ENCODE data around the gene DLX3. TPM values are rescaled to one million over a fixed set of nuclear protein-coding genes. Genes with fewer than 3 reads are reported as not detected.

DLX3 gene
- total RNA-seq, 2 donors from 2014 or later, result 0.36 to 0.68 TPM

DNA sequence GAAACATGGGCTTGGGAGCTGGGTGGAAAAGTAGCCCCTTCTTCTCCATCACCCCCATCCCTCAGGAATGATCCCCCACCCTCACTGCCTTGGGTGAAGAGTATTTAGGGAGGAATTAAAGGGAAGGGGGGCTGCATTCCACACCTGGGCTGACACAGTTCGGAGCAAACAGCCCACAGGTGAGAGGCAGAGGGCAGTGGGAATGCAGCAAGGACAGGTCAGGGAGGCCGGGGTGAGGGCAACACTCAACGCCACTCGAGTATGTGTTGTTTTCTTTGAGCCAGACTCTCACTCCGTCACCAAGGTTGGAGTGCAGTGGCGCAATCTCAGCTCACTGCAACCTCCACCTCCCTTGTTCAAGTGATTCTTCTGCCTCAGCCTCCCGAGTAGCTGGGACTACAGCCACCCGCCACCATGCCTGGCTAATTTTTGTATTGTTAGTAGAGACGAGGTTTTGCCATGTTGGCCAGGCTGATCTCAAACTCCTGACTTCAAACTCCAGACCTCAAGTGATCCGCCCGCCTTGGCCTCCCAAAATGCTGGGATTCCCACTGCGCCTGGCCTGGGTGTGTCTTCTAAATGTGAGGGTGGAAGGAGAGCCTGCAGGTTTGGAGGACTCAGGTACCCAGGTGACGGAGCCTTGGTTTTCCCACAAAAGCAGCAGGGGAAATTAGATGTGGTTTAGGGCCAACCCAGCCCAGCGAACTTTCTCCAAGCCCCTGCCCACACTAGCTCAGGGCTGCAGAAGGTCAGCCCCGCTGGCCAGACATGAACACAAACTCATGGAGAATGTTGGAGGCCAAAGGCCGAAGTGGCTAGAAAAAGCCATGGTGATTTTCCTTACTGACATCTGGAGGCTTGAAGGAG lies 39.7 kb upstream of the DLX3 start:
- Histone ChIP-seq H3K4me1 (replicated peaks) (no peaks in the 10 kb centered on the region), H3K27ac (no peak overlapping the region), H3K36me3 (no peaks in the 10 kb centered on the region), H3K4me3 (no peak overlapping the region), H3K27me3 (replicated peaks; ENCODE audit: insufficient read depth) (no peaks in the 10 kb centered on the region), H3K9me3 (no peaks in the 10 kb centered on the region)
- TF ChIP-seq POLR2A (IDR thresholded peaks at IDR 0.05) (no peak), POLR2AphosphoS5 (IDR thresholded peaks at IDR 0.05) (no peak)
- TF ChIP-seq, protein P1, sequence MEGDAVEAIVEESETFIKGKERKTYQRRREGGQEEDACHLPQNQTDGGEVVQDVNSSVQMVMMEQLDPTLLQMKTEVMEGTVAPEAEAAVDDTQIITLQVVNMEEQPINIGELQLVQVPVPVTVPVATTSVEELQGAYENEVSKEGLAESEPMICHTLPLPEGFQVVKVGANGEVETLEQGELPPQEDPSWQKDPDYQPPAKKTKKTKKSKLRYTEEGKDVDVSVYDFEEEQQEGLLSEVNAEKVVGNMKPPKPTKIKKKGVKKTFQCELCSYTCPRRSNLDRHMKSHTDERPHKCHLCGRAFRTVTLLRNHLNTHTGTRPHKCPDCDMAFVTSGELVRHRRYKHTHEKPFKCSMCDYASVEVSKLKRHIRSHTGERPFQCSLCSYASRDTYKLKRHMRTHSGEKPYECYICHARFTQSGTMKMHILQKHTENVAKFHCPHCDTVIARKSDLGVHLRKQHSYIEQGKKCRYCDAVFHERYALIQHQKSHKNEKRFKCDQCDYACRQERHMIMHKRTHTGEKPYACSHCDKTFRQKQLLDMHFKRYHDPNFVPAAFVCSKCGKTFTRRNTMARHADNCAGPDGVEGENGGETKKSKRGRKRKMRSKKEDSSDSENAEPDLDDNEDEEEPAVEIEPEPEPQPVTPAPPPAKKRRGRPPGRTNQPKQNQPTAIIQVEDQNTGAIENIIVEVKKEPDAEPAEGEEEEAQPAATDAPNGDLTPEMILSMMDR (IDR thresholded peaks at IDR 0.05), result no peak
- intact Hi-C loops (cut with DNase I), result no loop called here
- no peak for DNase-seq (ENCODE audit: low spot score)
- 84% methylated on average over 16 of the region's 16 CpGs for WGBS

DNA sequence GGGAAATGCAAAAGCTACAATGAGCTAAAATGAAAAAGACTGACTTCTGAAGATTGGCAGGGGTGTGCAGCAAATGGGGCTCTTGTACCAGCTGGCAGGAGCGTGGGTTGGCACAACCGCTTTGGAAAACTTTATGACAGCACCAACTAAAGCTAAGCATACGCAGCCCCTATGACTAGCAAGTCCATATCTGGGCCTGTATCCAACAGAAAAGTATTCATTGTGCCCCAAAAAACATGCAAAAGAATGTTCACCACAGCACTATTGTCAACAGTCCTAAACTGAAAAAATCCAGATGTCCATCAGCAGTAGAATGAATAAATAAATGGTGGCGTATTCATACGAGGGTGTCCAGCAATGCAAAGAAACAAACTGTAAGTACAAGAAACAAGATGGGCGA lies 38.3 kb upstream of the DLX3 start:
- H3K27ac ChIP-seq, result no peak overlapping the region
- no peaks in the 10 kb centered on the region for H3K36me3 ChIP-seq
- intact Hi-C loops (cut with DNase I), result no loop called here
- no peaks in the 10 kb centered on the region for H3K9me3 ChIP-seq
- H3K4me1 ChIP-seq (replicated peaks), result no peaks in the 10 kb centered on the region
- no peak for DNase-seq (ENCODE audit: low spot score)
- no peaks in the 10 kb centered on the region for H3K27me3 ChIP-seq (replicated peaks; ENCODE audit: insufficient read depth)
- 54% methylated on average over 6 of the region's 6 CpGs for WGBS
- H3K4me3 ChIP-seq, result no peak overlapping the region
- no peak for TF ChIP-seq POLR2A (IDR thresholded peaks at IDR 0.05)
- TF ChIP-seq POLR2AphosphoS5 (IDR thresholded peaks at IDR 0.05), result no peak
- TF ChIP-seq, protein P1 (IDR thresholded peaks at IDR 0.05), result no peak

DNA sequence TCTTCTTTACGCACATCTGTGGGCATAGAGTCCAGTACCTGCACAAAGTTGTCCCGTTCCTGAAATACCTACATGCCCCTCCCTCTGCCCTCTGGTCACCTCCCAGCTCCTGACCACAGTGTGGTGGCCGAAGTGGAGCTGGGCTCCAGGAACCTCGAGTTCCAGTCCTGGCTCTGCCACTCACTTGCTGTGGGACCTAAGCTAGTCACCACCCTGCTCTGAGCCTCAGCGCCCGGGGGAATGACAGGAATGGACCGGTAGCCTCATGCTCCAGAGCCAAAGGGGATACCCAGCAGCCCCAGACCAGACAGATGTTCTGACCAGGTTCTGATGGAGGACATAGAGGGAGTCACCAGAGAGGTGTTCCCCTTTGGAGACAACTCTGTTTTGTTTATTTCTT lies 34.2 kb upstream of the DLX3 start:
- Histone ChIP-seq H3K27me3 (replicated peaks; ENCODE audit: insufficient read depth) (no peaks in the 10 kb centered on the region), H3K27ac (no peak overlapping the region), H3K36me3 (no peaks in the 10 kb centered on the region), H3K4me3 (no peak overlapping the region), H3K4me1 (replicated peaks) (peaks cover 7% of the 10 kb centered on the region), H3K9me3 (no peaks in the 10 kb centered on the region)
- TF ChIP-seq POLR2A (IDR thresholded peaks at IDR 0.05) (no peak), POLR2AphosphoS5 (IDR thresholded peaks at IDR 0.05) (no peak)
- TF ChIP-seq, protein P1 (IDR thresholded peaks at IDR 0.05), result no peak
- intact Hi-C loops (cut with DNase I), result loop anchor here (5.0 kb wide), 1 partner anchor 33 kb away; no protein-coding TSS in a partner anchor
- no peak for DNase-seq (ENCODE audit: low spot score)
- 94% methylated on average over 7 of the region's 7 CpGs for WGBS

DNA sequence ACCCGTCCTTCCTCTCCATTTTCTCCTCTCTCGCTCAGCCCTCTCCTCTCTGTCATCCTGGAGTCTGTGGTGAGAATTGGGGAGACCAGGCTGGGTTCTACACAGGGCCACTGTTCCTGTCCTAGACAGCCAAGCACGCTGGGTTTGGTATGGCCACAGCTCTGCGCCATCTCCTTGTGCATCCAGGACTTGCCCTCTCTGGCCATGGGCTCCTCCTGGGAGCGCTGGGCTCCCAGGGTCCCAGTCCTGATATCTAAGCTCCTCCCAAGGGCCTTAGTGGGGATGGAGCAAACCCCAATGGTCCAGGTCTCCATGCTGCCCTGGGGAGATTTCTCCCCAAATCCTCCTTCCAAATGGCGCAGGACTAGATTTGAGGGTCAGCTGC lies 33.7 kb upstream of the DLX3 start:
- DNase-seq (ENCODE audit: low spot score), result no peak
- TF ChIP-seq POLR2AphosphoS5 (IDR thresholded peaks at IDR 0.05) (no peak), POLR2A (IDR thresholded peaks at IDR 0.05) (no peak)
- TF ChIP-seq, protein P1 (IDR thresholded peaks at IDR 0.05), result no peak
- Histone ChIP-seq H3K9me3 (no peaks in the 10 kb centered on the region), H3K4me1 (replicated peaks) (peaks cover 7% of the 10 kb centered on the region), H3K36me3 (no peaks in the 10 kb centered on the region), H3K27ac (no peak overlapping the region), H3K4me3 (no peak overlapping the region), H3K27me3 (replicated peaks; ENCODE audit: insufficient read depth) (no peaks in the 10 kb centered on the region)
- intact Hi-C loops (cut with DNase I), result loop anchor here (5.0 kb wide), 1 partner anchor 34 kb away; no protein-coding TSS in a partner anchor
- 87% methylated on average over 6 of the region's 6 CpGs for WGBS

Data from prostate gland (tissue), 2 donors.